ENCODE results near the gene MPDZ.
A peak's percentile ranks its signal among the peaks of the same experiment; 100 is the strongest.

The MPDZ gene

DNA sequence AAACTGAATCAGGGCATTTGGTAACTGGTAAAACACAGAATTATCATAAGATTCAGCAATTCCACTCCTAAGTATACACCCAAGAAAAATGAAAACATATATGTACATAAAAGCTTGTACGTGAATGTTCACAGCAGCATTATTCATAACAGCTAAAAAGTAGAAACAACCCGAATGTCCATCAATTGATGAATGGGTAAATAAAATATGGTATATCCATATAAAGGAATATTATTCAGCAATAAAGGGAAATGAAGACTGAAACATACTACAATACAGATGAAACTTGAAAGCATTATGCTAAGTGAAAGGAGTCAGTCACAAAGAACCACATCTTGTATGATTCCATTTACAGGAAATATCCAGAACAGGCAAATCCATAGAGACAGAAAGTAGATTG lies 65.5 kb downstream of the MPDZ start:
- no peaks in the 10 kb centered on the region for H3K27me3 ChIP-seq (replicated peaks)
- DNase-seq, result no peak
- no peaks in the 10 kb centered on the region for H3K36me3 ChIP-seq (replicated peaks)
- H3K4me3 ChIP-seq (ENCODE audit: low read depth, low read length), result no peak overlapping the region
- in situ Hi-C loops (cut with HindIII; ENCODE audit: low pct_ligation_motif_present, low sequenced_read_pairs), result no loop called here
- TF ChIP-seq CTCF (IDR thresholded peaks at IDR 0.05; ENCODE audit: low read depth, low read length, missing control alignments), result no peak
- H3K27ac ChIP-seq, result no peak overlapping the region

DNA sequence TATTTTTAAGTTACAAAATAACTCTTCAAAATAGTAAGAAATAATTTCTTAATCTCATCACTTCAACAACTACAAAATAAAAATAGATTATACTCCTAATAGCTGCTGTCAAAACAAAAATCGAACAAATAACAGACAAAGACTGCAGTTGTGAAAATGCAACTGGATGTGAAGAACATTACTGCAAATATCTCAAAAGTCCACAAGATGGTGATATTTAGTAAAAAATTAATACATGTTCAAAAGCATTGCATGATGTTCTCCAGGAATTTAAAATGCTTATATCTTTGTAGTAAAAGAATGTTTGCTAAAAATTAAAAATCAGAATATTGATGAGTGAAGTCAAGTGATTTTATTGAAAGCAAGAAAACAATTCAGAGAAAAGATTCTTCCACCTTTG lies 66.2 kb downstream of the MPDZ start:
- no peak for DNase-seq
- in situ Hi-C loops (cut with HindIII; ENCODE audit: low pct_ligation_motif_present, low sequenced_read_pairs), result no loop called here
- no peak overlapping the region for H3K4me3 ChIP-seq (ENCODE audit: low read depth, low read length)
- no peak overlapping the region for H3K27ac ChIP-seq
- peak; percentile 6 for TF ChIP-seq CTCF (IDR thresholded peaks at IDR 0.05; ENCODE audit: low read depth, low read length, missing control alignments)
- no peaks in the 10 kb centered on the region for H3K36me3 ChIP-seq (replicated peaks)
- H3K27me3 ChIP-seq (replicated peaks), result no peaks in the 10 kb centered on the region

GRCh38 chr9:13210306-13210705 lies 69.2 kb downstream of the MPDZ start:
- H3K36me3 ChIP-seq (replicated peaks), result no peaks in the 10 kb centered on the region
- H3K27me3 ChIP-seq (replicated peaks), result no peaks in the 10 kb centered on the region
- H3K27ac ChIP-seq, result no peak overlapping the region
- no peak for TF ChIP-seq CTCF (IDR thresholded peaks at IDR 0.05; ENCODE audit: low read depth, low read length, missing control alignments)
- in situ Hi-C loops (cut with HindIII; ENCODE audit: low pct_ligation_motif_present, low sequenced_read_pairs), result no loop called here
- DNase-seq, result no peak
- H3K4me3 ChIP-seq (ENCODE audit: low read depth, low read length), result no peak overlapping the region

DNA sequence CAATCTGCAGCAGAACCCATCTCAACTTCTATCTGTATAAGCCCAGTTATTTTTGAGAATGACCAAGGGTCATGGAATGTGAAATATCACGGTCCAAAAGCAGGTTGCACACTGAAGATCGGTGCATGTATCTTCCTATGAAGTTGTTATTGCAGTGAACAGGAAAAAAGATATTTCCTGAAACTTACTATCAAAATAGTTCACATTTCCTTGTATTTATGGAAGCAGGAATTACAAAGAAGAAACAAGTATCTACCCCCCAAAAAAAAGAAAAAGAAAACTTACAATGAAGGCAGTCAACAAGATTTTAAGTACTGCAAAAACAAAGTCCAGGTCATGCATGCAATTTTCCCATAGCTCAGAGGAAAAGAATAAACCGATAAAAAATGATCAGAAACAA lies 70.0 kb downstream of the MPDZ start:
- Histone ChIP-seq H3K36me3 (replicated peaks) (no peaks in the 10 kb centered on the region), H3K27me3 (replicated peaks) (no peaks in the 10 kb centered on the region), H3K4me3 (ENCODE audit: low read depth, low read length) (no peak overlapping the region), H3K27ac (no peak overlapping the region)
- TF ChIP-seq CTCF (IDR thresholded peaks at IDR 0.05; ENCODE audit: low read depth, low read length, missing control alignments), result no peak
- DNase-seq, result no peak
- in situ Hi-C loops (cut with HindIII; ENCODE audit: low pct_ligation_motif_present, low sequenced_read_pairs), result no loop called here

GRCh38 chr9:13205824-13206223 lies 73.7 kb downstream of the MPDZ start:
- TF ChIP-seq CTCF (IDR thresholded peaks at IDR 0.05; ENCODE audit: low read depth, low read length, missing control alignments), result no peak
- Histone ChIP-seq H3K36me3 (replicated peaks) (peaks cover 15% of the 10 kb centered on the region), H3K4me3 (ENCODE audit: low read depth, low read length) (no peak overlapping the region), H3K27me3 (replicated peaks) (no peaks in the 10 kb centered on the region), H3K27ac (no peak overlapping the region)
- DNase-seq, result no peak
- in situ Hi-C loops (cut with HindIII; ENCODE audit: low pct_ligation_motif_present, low sequenced_read_pairs), result no loop called here

DNA sequence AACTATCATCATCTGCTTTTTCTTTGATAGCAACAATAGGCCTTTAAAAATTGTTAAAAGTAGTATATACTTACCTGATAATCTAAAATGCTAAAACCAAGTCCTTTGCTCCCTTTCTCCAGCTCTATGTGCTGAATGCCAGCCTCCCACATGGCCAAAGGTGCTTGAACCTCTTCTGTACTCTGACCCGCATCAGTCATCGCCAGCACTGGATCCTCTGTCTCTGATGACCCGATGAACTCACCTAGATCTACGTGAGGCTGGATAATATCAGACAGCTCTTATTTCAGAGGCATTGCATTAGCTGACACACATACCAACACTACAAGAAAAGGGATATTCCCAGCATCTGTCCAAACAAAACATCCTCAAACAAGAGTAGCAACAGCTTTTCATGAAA lies 89.5 kb downstream of the MPDZ start:
- no peaks in the 10 kb centered on the region for H3K27me3 ChIP-seq (replicated peaks)
- no peak for TF ChIP-seq CTCF (IDR thresholded peaks at IDR 0.05; ENCODE audit: low read depth, low read length, missing control alignments)
- in situ Hi-C loops (cut with HindIII; ENCODE audit: low pct_ligation_motif_present, low sequenced_read_pairs), result no loop called here
- peaks cover 12% of the 10 kb centered on the region for H3K36me3 ChIP-seq (replicated peaks)
- no peak overlapping the region for H3K4me3 ChIP-seq (ENCODE audit: low read depth, low read length)
- no peak overlapping the region for H3K27ac ChIP-seq
- DNase-seq, result no peak
